Measurements from ENCODE around the gene CTTN.
"Not testable (repeated sequence)": the region's sequence is repeated elsewhere in the genome, so short reads cannot be mapped to it uniquely, and the experiment has no call there.

The CTTN gene

GRCh38 chr11:70445605-70446004 lies 47.3 kb downstream of the CTTN start:
- no peak overlapping the region for H4K5ac ChIP-seq (ENCODE audit: low read length)
- no peak overlapping the region for H3K4me2 ChIP-seq (ENCODE audit: low read length)
- H3K18ac ChIP-seq (ENCODE audit: low read length) = no peak overlapping the region
- H3K4me1 ChIP-seq (ENCODE audit: control insufficient read depth, low read depth, low read length) = no peaks in the 10 kb centered on the region
- no peak overlapping the region for H2BK120ac ChIP-seq (ENCODE audit: low read depth, low read length)
- H4K8ac ChIP-seq (ENCODE audit: low read depth, low read length) = no peak overlapping the region
- no peaks in the 10 kb centered on the region for H3K79me1 ChIP-seq (ENCODE audit: low read length)
- no peak overlapping the region for H2AK5ac ChIP-seq (ENCODE audit: low read length)
- no CpG with 5 or more reads among the region's 7 CpGs for WGBS (ENCODE audit: extremely low coverage, insufficient coverage, low lambda C conversion rate)
- no peaks in the 10 kb centered on the region for H3K36me3 ChIP-seq (ENCODE audit: control insufficient read depth, insufficient read depth, low read length)
- no peak overlapping the region for H3K9ac ChIP-seq (ENCODE audit: low read length)
- no peak overlapping the region for H2BK5ac ChIP-seq (ENCODE audit: low read length)
- no peaks in the 10 kb centered on the region for H3K27me3 ChIP-seq (ENCODE audit: insufficient read depth, low read length, poor library complexity)
- no peak overlapping the region for H3K4ac ChIP-seq (ENCODE audit: low read depth, low read length)
- no peak overlapping the region for H3K4me3 ChIP-seq (ENCODE audit: low read length)
- no peak overlapping the region for H3K56ac ChIP-seq (ENCODE audit: low read length)
- H3K79me2 ChIP-seq (ENCODE audit: control insufficient read depth, insufficient read depth, low read length) = no peaks in the 10 kb centered on the region
- H2BK15ac ChIP-seq (replicated peaks; ENCODE audit: low read depth) = no peak overlapping the region
- no peak overlapping the region for H3K27ac ChIP-seq (ENCODE audit: low read depth, low read length)
- H3K23ac ChIP-seq (ENCODE audit: low read length) = no peak overlapping the region
- no peak for DNase-seq

GRCh38 chr11:70448983-70449567 lies 50.7 kb downstream of the CTTN start:
- Histone ChIP-seq H3K79me1 (ENCODE audit: low read length) (no peaks in the 10 kb centered on the region), H2BK120ac (ENCODE audit: low read depth, low read length) (no peak overlapping the region), H2BK5ac (ENCODE audit: low read length) (no peak overlapping the region), H3K18ac (ENCODE audit: low read length) (no peak overlapping the region), H3K27ac (ENCODE audit: low read depth, low read length) (no peak overlapping the region), H3K4ac (ENCODE audit: low read depth, low read length) (no peak overlapping the region), H3K36me3 (ENCODE audit: control insufficient read depth, insufficient read depth, low read length) (no peaks in the 10 kb centered on the region), H2AK5ac (ENCODE audit: low read length) (no peak overlapping the region), H3K4me1 (ENCODE audit: control insufficient read depth, low read depth, low read length) (no peaks in the 10 kb centered on the region), H4K8ac (ENCODE audit: low read depth, low read length) (no peak overlapping the region), H3K56ac (ENCODE audit: low read length) (no peak overlapping the region), H2BK15ac (replicated peaks; ENCODE audit: low read depth) (no peak overlapping the region), H3K4me2 (ENCODE audit: low read length) (no peak overlapping the region), H3K4me3 (ENCODE audit: low read length) (no peak overlapping the region), H3K27me3 (ENCODE audit: insufficient read depth, low read length, poor library complexity) (no peaks in the 10 kb centered on the region), H4K5ac (ENCODE audit: low read length) (no peak overlapping the region), H3K23ac (ENCODE audit: low read length) (no peak overlapping the region), H3K9ac (ENCODE audit: low read length) (no peak overlapping the region), H3K79me2 (ENCODE audit: control insufficient read depth, insufficient read depth, low read length) (no peaks in the 10 kb centered on the region)
- WGBS (ENCODE audit: extremely low coverage, insufficient coverage, low lambda C conversion rate) = no CpG with 5 or more reads among the region's 2 CpGs
- peak; percentile 30 for DNase-seq

- H2BK5ac ChIP-seq (ENCODE audit: low read length) = no peak overlapping the region
- H3K9ac ChIP-seq (ENCODE audit: low read length) = no peak overlapping the region
- H3K4ac ChIP-seq (ENCODE audit: low read depth, low read length) = no peak overlapping the region
- H3K56ac ChIP-seq (ENCODE audit: low read length) = no peak overlapping the region
- H4K8ac ChIP-seq (ENCODE audit: low read depth, low read length) = no peak overlapping the region
- no peak overlapping the region for H3K4me3 ChIP-seq (ENCODE audit: low read length)
- no peaks in the 10 kb centered on the region for H3K36me3 ChIP-seq (ENCODE audit: control insufficient read depth, insufficient read depth, low read length)
- WGBS (ENCODE audit: extremely low coverage, insufficient coverage, low lambda C conversion rate) = no CpG with 5 or more reads among the region's 9 CpGs
- no peaks in the 10 kb centered on the region for H3K4me1 ChIP-seq (ENCODE audit: control insufficient read depth, low read depth, low read length)
- H2AK5ac ChIP-seq (ENCODE audit: low read length) = no peak overlapping the region
- H3K23ac ChIP-seq (ENCODE audit: low read length) = no peak overlapping the region
- no peak overlapping the region for H4K5ac ChIP-seq (ENCODE audit: low read length)
- no peaks in the 10 kb centered on the region for H3K27me3 ChIP-seq (ENCODE audit: insufficient read depth, low read length, poor library complexity)
- no peak overlapping the region for H3K27ac ChIP-seq (ENCODE audit: low read depth, low read length)
- H3K79me2 ChIP-seq (ENCODE audit: control insufficient read depth, insufficient read depth, low read length) = no peaks in the 10 kb centered on the region
- no peaks in the 10 kb centered on the region for H3K79me1 ChIP-seq (ENCODE audit: low read length)
- H2BK15ac ChIP-seq (replicated peaks; ENCODE audit: low read depth) = no peak overlapping the region
- H3K4me2 ChIP-seq (ENCODE audit: low read length) = no peak overlapping the region
- no peak overlapping the region for H3K18ac ChIP-seq (ENCODE audit: low read length)
- no peak overlapping the region for H2BK120ac ChIP-seq (ENCODE audit: low read depth, low read length)
- DNase-seq = no peak
Measured at GRCh38 chr11:70454197-70454767, 56.0 kb downstream of the CTTN start.

- H2BK5ac ChIP-seq (ENCODE audit: low read length); H3K27ac ChIP-seq (ENCODE audit: low read depth, low read length); H2AK5ac ChIP-seq (ENCODE audit: low read length); H2BK15ac ChIP-seq (replicated peaks; ENCODE audit: low read depth); H4K8ac ChIP-seq (ENCODE audit: low read depth, low read length); H3K79me2 ChIP-seq (ENCODE audit: control insufficient read depth, insufficient read depth, low read length); DNase-seq; H3K23ac ChIP-seq (ENCODE audit: low read length); H4K5ac ChIP-seq (ENCODE audit: low read length); H3K4me1 ChIP-seq (ENCODE audit: control insufficient read depth, low read depth, low read length); H3K79me1 ChIP-seq (ENCODE audit: low read length); H3K9ac ChIP-seq (ENCODE audit: low read length); H3K18ac ChIP-seq (ENCODE audit: low read length); H3K4ac ChIP-seq (ENCODE audit: low read depth, low read length); H3K27me3 ChIP-seq (ENCODE audit: insufficient read depth, low read length, poor library complexity); H3K36me3 ChIP-seq (ENCODE audit: control insufficient read depth, insufficient read depth, low read length); H3K4me2 ChIP-seq (ENCODE audit: low read length); H3K56ac ChIP-seq (ENCODE audit: low read length); H3K4me3 ChIP-seq (ENCODE audit: low read length); H2BK120ac ChIP-seq (ENCODE audit: low read depth, low read length): not testable (repeated sequence)
- no CpG with 5 or more reads among the region's 9 CpGs for WGBS (ENCODE audit: extremely low coverage, insufficient coverage, low lambda C conversion rate)
Measured at GRCh38 chr11:70454811-70455210, 56.5 kb downstream of the CTTN start.

GRCh38 chr11:70455354-70455753 lies 57.0 kb downstream of the CTTN start:
- no peaks in the 10 kb centered on the region for H3K4me1 ChIP-seq (ENCODE audit: control insufficient read depth, low read depth, low read length)
- no peak overlapping the region for H2BK5ac ChIP-seq (ENCODE audit: low read length)
- no peak overlapping the region for H2AK5ac ChIP-seq (ENCODE audit: low read length)
- no CpG with 5 or more reads among the region's 1 CpG for WGBS (ENCODE audit: extremely low coverage, insufficient coverage, low lambda C conversion rate)
- no peaks in the 10 kb centered on the region for H3K79me2 ChIP-seq (ENCODE audit: control insufficient read depth, insufficient read depth, low read length)
- no peak overlapping the region for H3K4me2 ChIP-seq (ENCODE audit: low read length)
- no peak overlapping the region for H4K5ac ChIP-seq (ENCODE audit: low read length)
- DNase-seq = no peak
- H2BK15ac ChIP-seq (replicated peaks; ENCODE audit: low read depth) = no peak overlapping the region
- no peak overlapping the region for H3K27ac ChIP-seq (ENCODE audit: low read depth, low read length)
- H4K8ac ChIP-seq (ENCODE audit: low read depth, low read length) = no peak overlapping the region
- H3K4me3 ChIP-seq (ENCODE audit: low read length) = no peak overlapping the region
- no peak overlapping the region for H3K56ac ChIP-seq (ENCODE audit: low read length)
- H3K36me3 ChIP-seq (ENCODE audit: control insufficient read depth, insufficient read depth, low read length) = no peaks in the 10 kb centered on the region
- H3K4ac ChIP-seq (ENCODE audit: low read depth, low read length) = no peak overlapping the region
- no peaks in the 10 kb centered on the region for H3K27me3 ChIP-seq (ENCODE audit: insufficient read depth, low read length, poor library complexity)
- no peak overlapping the region for H3K23ac ChIP-seq (ENCODE audit: low read length)
- no peak overlapping the region for H3K9ac ChIP-seq (ENCODE audit: low read length)
- H3K79me1 ChIP-seq (ENCODE audit: low read length) = no peaks in the 10 kb centered on the region
- H2BK120ac ChIP-seq (ENCODE audit: low read depth, low read length) = no peak overlapping the region
- no peak overlapping the region for H3K18ac ChIP-seq (ENCODE audit: low read length)
